Renal pelvis (tissue), 4 donors: Measurements from ENCODE around the gene KCNAB3. TPM values are rescaled to one million over a fixed set of nuclear protein-coding genes. Genes with fewer than 3 reads are reported as not detected.

Experiments
- DNase-seq: peaks from one replicate; pipeline ENCODE4 v3.0.0-alpha.2; 2013
- polyA plus RNA-seq, 3 donors: library from polyadenylated mRNA; unstranded; fragments of 120-200 nt; gene quantifications; one replicate each; pipeline ENCODE4 v1.2.1, GENCODE V29; 2013; ENCODE audit not compliant: insufficient read length in 3 of 3

The KCNAB3 gene
- polyA plus RNA-seq, 3 donors: 10.6 to 13.0 (median 11.4) TPM

DNA sequence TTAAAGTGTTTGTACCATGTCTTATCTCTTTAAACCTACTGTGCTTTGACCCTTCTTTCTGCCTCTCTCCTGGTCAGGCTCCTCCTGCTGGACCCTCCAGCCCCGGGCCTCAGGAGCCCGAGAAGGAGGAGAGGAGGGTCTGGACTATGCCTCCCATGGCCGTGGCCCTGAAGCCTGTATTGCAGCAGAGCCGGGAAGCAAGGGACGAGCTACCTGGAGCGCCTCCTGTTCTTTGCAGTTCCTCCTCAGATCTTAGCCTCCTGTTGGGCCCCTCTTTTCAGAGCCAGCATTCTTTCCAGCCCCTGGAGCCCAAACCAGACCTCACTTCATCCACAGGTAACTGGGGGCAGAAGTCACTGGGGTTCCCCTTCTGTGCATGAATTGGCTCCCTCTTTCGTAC, 16.0 kb upstream of the KCNAB3 start:
- no peak for DNase-seq

DNA sequence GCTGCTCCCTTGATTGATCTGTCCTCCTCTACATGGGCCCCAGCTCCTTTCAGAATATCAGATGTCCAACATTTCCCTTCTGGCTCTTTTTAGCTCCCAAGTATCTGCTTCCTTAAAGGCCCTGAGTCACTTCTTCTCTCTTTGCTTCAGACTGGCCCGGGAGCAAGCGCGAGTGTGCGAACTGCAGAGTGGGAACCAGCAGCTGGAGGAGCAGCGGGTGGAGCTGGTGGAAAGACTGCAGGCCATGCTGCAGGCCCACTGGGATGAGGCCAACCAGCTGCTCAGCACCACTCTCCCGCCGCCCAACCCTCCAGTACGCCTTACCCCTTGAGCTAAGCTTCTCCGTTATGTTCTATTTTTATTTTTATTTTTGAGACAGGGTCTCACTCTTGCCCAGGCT, 14.7 kb upstream of the KCNAB3 start:
- DNase-seq: no peak

DNA sequence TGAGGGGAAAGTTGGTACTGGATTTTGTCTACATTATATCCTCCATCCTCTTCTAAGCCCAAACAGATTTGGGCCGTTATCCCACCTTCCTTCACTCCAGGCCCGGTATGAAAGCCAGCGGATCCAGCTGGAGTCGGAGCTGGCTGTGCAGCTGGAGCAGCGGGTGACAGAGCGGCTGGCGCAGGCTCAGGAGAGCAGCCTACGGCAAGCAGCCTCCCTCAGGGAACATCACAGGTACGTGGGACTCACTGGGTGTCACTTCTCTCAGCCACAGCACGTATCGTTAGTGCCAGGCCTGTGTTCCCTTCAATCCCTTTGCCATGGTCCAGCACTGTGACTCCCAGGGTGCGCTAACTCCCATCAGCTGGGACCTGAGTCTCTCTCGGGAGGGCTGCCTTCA, 13.6 kb upstream of the KCNAB3 start:
- DNase-seq: no peak

DNA sequence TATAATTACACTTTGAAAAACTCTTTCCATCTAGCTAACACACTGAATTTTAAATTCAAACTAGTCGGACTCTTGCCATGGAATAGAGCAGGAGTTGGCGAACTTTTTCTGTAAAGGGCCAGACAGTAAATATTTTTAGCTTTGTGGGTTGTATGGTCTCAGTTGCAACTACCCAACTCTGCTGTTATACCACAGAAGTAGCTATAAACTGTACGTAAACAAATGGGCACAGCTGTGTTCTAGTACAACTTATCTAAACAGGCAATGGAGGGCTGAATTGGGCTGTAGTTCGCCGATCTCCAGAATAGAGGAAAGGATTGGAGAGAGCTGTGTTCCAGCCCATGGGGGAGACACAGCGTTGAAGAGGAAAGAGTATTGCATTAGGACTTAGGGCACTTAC, 11.1 kb upstream of the KCNAB3 start:
- no peak for DNase-seq

DNA sequence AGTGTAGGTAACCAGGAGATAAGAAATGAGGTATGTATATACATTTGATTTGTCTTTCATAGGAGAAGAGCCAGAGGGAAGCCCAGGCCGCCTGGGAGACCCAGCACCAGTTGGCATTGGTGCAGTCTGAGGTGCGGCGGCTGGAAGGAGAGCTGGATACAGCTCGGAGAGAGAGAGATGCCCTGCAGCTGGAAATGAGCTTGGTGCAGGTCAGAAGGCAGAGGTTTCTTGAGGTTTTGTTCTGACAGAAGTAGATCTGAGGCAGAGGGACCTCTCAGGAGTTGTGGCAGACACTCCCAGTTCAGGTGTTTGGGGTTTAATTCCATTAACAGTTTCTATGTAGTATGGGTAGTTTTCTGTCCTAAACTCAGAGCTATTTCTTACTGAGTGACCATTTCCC, 10.4 kb upstream of the KCNAB3 start:
- no peak for DNase-seq

DNA sequence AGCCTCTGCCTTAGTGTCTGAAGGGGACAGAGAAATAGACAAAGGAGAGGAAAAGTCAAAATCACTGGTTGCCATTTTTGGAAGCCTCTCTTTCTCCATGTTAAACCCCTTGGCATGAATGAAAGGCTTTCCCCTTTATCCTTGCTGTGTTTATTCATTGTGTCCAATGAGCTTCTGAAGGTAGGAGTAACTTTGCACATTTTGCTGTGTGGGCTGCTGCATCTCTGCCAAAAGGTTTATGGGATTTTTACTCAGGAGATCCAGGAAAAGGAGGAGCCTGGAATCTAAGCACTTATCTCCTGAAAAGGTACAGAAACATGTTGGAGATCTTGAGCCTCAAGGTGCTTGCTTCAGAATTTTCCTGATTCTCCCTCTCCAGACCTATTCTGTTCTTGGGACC, 6.2 kb upstream of the KCNAB3 start:
- DNase-seq: no peak

DNA sequence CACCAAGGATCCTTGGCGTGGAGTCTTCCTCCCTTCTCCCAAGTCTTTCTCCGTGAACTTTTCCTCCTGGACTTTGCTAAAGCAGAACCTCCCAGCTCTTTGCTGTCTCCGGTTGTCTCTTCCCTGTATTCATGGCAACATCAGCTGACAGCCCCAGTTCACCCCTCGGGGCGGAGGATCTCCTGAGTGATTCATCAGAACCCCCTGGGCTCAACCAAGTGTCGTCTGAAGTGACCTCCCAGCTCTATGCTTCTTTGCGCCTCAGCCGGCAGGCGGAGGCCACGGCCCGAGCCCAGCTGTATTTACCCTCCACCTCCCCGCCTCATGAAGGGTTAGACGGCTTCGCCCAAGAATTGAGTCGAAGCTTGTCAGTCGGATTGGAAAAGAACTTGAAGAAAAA, 3.3 kb upstream of the KCNAB3 start:
- DNase-seq: no peak

DNA sequence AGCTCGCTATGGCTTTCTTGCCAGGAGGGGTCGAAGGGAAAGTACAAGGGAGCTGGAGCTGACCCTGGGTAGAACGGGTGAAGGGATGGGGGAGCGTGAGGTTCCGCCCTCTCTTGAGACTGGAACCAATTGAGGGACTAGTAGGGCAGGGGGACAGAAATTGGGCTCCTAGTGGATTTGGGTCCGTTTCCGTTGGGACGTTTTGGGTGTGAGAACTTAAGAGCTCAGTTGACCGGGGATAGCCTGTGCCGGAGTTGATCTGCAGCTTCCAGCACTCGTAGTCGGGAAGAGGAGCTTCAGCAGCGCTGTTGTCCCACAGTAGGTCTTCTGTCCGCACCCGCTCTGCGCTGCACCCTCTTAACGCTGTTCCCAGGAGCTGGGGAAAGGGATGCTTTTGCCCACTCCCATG, 2.8 kb upstream of the KCNAB3 start:
- no peak for DNase-seq

DNA sequence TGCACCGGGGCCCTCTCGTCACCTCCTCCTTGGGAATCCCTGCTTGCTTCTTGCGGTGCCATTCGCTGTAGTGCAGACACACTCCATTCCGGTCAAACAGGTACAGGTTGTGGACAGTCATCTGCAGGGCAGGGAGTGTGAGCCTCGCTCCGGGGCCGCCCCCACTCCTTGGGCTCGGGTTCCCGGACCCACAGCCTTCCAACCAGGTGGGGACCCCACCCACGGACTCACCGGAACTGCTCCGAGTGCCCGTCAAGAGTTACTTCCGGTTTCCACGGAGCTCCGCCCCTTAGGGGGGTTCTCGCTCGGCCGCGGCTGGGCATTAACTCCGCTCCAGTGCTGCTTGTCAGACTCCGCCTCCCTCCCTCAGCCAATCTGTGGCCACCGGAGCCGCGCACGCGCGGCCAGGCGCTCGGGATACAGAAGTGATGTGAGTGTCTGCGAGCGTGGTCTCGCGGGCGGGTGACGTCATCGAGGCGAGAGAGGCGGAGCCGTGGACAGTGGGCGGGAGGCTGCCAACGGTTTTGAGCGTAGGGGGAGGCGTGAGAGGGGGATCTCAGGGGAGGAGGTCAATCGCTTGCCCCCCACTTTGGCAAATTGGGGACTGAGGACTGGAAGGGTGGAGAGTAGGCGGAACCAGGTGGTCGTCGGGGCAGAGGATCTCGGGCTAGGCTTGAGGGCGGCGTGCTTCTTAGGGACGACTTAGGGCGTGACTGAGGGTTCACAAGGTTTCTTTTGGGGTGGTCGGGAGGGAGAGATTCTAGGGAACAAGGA, 2.2 kb upstream of the KCNAB3 start, which contains the start of the genes CNTROB and TRAPPC1:
CNTROB (plus strand) TSS at position 498 of the 774 bp plus-strand sequence. CDS start 874 bp downstream, outside the sequence.
TRAPPC1 (minus strand) TSS at position 238 of the 774 bp plus-strand sequence; CDS start at position 121, 117 bp downstream.
- DNase-seq: peak; percentile 99

DNA sequence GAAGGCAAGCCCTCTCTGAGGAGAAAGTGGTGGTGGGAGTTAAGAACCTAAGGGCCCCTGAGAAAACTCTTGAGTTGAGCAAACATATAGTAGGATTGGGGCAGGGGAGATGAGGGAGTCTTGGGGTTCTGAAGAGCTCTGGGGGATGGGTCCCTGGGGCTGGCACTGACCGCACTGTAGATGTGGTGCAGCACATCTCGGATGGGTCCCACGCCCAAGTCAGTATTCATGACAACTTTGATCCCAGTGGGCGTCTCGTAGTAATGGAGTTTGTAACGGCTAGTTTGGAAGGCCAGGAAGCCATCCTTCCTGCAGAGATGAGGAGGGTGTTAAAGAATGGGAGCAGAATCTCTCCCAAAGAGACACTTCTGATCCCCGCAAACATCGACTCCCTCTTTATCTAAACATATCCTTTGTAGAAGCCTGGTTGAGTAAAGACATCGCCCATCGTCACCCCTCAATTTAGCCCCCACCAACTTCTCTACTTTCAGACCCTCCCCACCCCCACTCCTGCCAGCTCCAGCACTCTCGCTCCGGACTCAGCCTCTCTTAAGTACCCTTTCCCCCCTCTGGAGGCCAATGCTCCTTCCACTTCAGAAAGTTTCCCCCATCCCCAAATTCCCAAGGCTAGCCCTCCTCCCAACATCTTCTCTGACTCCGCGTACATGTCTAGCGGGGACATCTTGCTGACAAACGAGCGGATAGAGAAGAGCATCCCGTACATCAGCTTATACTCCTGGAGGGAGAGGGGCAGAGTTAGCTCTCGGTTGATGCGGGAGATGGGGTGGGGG, 1.4 kb upstream of the KCNAB3 start:
- no peak for DNase-seq

DNA sequence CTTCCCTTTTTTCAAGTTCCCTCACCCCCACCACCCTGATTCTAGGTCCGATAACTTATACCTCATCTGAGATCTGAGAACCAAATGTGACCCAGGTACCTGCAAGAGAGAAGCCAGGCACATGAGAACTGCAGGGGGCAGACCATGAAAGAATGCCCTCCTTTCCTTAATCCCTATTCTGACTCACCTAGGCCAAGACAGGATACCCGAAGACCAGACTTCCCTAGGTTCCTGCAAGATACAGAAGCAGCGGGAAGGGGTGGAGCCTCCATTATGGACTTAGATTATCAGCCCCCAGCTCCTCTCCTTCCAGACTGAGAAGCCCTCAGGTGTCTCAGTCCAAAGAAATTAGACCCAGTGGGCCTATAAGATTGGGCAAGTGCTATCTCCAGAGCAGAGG, 2.1 kb downstream of the KCNAB3 start:
- DNase-seq: no peak

DNA sequence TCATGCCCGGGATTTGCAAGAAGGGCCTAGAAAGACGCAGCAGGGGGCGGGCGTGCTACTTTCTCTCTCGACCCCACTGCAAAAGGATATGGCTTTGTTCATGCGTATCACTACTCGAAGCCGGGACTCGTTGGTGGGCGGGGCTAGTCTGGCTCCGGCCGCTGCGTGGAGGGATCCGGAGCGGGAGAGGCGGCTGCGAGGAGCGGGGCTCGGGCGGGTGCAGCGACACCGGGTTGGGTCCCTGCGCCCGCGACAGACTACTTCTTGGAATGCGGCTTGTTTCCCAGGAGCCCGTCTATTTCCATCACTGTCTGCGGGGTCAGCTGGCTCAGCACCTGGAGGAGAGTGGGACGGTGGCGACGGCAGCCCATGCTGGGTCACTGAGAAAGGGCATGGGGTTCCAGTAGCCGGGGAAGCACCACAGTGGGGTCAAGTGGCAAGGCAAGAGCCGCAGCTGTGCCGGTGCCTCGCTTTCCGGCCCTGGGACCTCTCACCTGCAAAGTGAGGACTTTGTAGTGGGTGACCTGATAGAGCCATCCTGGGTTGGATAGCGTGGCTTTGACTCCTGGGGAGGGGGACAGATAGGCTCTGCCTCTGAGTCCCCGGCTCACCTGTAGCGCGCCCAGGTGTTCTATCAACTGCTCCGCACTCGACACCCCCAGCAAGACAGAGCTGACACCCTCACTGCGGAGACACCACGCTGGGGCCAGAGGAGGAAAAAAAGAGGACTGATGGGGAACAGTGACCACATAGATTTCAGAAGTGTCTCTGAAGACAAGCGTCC, 6.6 kb downstream of the KCNAB3 start:
- DNase-seq: peak; percentile 92

DNA sequence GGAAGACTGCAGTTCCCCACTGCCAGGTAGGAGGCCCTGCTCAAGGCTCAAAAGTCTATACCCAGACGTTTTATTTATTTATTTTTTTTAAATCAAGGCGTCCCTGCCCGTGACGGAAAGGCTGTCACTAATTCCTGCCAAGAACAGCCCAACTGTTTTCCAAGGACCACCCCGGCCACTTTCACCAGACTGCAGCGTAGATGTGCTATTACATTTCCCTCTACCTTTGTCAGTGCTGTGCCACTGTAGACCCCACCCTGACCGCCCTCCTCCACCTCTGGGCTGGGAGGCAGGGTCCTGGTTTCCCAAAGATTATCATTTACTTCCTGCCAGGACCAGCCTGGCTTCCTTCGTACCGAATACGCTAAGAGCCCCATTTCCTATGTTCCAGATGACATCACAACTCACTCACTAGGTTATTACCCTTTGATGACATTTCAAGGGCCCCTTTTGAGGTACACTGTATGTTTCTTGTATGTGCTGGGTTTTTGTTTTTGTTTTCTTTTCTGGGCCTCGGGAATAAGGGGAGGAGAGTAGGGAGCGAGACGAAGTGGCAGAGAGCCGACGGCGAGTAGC, 7.3 kb downstream of the KCNAB3 start:
- DNase-seq: no peak

DNA sequence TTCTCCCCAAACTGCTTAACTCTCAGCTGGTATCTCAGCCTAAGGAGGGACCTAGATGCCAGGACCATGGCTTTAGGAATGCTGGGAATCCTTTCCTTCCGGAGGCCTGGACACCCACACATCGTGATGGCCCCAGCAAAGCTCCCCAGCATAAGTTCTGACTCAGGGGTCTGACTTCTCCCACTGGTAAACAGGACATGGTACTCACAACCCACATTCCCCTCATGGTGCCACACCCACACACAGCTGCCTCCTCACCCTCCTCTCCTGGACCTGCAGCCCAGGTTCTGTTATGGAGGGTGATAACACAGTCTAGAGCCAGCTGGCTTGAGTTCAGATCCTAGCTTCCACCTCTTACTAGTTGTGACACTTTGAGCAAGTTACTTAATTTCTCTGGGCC, 12.8 kb downstream of the KCNAB3 start:
- DNase-seq: no peak

DNA sequence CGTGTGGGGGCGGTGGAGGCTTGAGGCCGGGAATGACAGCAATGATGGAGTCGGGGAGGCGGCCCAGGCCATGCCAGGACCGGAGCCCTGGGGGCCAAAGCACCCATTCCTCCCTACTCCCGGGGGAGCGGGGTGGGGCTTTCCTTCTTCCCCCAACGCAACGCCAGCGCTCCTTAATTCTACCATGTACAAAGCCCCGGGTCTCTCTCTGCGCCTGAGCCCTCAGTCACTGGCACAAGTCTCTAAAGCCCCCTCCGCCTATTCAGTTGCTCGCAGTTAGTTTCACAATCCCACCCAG, 13.3 kb downstream of the KCNAB3 start:
- no peak for DNase-seq

DNA sequence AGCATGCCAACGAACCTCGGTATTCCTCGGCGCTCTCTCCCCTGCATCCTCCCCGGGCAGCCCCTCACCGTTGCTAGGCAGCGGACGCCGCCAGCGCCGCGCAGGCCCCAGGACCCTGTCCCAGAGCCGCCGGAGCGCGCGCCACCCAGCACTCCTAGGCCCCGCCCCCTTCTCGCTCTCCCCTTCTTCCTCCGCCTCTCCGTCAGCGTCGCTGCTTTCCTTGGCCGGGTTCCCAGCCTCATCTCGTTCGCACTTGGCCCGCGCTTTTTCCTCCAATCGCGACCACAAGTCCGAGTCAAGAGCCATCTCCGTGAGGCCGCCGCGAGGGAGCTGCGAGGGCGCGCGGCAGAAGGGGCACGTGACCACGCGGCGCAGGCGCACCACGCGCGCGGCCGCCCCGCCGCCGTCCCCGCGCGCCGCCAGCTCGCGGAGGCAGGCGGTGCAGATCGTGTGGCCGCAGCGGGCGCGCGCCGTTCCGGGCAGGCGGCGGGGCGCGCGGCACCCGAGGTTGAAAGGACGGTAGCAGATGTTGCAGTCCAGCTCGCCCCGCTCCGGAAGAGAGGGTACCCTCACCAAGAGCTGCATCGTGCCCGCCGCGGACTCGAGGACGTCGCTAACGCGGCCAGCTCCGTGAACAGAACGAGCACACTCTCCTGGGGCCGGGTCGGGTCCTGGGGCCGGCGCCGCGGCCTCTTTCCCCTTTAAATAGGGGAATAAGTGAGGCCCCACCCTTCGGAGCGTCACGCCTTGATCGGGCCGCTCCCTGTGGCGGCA, 13.9 kb downstream of the KCNAB3 start, which contains the start of gene RNF227:
RNF227 (minus strand) TSS at position 679 of the 774 bp plus-strand sequence; CDS start at position 585, 94 bp downstream.
- DNase-seq: peak; percentile 96

DNA sequence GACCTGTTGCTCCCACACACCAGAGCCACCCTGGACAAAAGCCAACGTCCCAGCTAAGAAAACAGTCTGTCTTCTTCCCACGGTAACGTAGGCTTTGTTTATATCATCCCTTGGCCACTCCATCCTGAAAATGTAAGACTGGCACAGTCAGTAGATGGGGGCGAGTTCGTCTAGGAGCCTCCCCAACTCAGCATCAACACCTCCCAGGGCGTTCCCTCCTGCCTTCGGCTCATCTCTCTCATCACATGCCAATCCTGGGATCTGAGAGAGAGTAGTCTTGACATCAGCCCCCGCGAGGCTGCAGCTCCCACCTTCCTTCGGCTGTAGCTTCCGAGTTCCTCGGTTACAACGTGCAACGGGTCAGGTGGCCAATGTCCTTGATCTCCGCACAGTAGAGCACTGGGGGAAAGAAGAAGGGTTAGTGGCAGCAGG, 14.5 kb downstream of the KCNAB3 start:
- DNase-seq: no peak

DNA sequence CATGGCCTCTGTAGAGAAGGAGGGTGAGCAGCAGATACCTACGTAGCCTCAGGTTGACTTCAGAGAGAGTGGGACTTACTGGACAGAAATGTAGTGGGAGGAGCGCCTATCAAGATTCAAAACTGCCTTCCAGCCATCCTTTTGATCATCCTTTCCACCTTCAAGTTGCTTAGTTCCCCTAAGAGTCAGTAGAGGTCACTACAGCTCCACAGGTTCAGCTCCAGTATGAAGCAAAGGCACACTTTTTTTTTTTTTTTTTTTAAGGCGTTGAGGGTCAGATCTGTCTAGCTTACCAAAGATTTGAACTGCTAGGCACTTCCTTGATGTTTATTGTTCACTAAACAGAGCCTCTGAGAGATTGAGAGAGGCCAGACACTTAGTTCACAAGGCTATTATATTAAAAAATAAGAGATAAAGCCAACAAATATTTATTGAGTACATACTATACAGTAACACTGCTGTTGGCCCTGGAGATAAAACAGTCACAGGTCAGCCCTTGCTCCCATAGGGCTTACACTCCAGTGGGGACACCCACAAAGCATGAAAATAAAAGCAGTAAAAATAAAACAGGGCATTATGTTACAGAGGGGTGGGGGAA, 16.6 kb downstream of the KCNAB3 start:
- DNase-seq: peak; percentile 72

DNA sequence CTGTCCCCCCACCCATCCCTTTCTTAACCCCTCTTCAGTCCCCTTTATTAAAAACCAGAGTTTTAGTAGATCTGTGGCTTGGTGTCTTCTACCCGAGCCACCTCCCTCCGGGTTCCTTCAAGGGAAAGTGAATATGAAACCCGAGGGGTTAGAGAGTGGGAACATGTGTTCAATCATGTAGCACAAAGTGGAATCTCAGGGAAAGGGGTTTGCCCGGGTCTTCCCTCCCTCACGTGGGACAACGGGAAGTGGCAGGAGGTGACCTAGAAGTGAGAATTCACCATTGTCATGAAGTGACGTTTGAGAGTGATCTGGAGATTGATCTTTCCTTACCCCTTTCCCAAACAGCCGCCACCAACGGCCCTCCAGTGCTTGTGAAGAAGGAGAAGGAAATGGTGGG, 18.5 kb downstream of the KCNAB3 start:
- no peak for DNase-seq

DNA sequence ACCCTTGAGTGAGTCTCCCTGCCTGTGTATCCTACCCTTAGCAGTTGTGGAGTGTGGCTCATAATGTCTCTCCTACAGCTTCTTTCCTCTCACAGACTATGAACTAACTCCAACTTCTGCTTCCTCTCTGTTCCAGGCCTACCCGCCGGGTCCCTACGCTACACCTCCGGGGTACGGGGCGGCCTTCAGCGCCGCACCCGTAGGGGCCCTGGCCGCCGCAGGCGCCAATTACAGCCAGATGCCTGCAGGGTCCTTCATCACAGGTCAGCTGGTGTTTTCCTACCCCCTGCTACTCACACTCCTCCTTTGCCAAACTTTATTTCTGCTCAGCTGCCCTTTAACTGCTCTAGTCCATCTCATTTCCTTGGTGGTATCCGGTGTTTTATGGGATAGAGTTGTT, 18.9 kb downstream of the KCNAB3 start:
- DNase-seq: no peak

DNA sequence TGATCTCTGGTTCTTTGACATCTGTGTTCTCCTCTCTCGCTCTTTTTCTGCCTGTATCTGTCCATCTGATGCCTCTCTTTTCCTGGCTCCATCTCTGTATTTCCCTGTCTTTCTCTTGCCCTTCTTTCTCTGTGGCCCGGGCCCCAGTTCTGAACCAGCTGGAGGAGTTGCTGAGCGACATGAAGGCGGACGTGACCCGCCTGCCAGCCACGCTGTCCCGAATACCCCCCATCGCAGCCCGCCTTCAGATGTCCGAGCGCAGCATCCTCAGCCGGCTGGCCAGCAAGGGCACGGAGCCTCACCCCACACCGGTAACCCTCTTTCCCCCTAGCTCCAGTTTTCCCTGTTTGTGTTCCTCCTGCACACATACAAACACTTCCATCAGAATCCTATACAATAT, 19.4 kb downstream of the KCNAB3 start:
- no peak for DNase-seq
